Stimulated activated CD8-positive, alpha-beta memory T cell treated with anti-CD3 and anti-CD28 coated beads, Interleukin-15, amount 100 ng/mL, for 1 hour (primary cell): ENCODE data around the gene RINL.
"Not testable (repeated sequence)": the region's sequence is repeated elsewhere in the genome, so short reads cannot be mapped to it uniquely, and the experiment has no call there.

Experiments used
- DNase-seq: peaks from one replicate; pipeline ENCODE4 v3.0.0-alpha.2; 2020; ENCODE audit warnings: low read depth

RINL gene

DNA sequence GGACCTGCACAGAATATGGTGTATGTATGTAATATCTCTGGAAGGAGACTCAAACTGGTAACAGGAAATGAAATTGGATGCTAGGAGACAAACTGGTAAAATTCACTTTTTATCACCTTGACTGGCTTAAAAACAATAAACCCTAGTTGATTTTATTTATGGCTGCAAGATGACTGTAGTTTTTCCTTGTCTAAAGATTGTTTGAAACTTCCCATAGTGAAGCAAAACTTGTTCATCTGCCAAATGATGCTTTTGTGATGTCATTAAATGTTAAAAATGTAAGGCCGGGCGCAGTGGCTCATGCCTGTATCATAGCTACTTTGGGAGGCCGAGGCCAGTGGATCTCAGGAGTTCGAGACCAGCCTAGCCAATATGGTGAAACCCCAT, 44.0 kb downstream of the RINL start:
- DNase-seq: no peak

DNA sequence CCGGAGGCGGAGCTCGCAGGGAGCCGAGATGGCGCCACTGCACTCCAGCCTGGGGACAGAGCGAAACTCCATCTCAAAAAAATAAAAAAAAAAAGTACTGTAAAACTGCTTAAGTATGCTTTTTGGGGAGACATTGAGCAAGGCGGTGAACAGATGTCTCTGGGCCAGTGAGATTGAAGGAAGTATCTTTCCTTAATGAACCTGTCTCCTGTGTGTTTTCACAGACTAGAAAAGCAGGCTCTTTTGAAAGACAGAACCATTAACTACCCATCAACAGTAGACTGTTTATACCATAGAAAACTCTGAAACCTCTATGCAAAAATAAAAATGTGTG, 45.0 kb downstream of the RINL start:
- DNase-seq: no peak

DNA sequence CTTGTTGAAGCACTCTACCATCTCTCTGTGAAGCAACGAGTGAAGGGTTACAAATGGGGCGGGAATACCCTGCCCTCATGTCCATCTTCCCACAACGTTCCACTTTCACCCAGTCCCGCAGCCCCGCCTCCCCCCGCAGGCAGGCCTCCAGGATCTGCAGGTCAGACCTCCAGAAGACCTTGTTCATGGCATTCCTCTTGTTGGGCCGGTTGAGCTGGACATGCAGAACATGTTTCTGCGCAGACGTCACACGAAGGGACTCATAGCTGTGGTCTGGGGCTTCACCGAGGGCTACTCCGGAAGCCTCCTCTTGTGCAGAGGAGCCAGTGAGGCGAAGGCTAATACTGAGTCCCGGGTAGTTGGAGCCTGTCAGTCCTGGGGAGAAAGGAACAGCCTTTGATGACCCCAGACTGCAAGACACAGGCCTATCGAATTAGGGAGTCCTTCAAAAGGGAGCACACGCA, 46.9 kb downstream of the RINL start:
- no peak for DNase-seq

DNA sequence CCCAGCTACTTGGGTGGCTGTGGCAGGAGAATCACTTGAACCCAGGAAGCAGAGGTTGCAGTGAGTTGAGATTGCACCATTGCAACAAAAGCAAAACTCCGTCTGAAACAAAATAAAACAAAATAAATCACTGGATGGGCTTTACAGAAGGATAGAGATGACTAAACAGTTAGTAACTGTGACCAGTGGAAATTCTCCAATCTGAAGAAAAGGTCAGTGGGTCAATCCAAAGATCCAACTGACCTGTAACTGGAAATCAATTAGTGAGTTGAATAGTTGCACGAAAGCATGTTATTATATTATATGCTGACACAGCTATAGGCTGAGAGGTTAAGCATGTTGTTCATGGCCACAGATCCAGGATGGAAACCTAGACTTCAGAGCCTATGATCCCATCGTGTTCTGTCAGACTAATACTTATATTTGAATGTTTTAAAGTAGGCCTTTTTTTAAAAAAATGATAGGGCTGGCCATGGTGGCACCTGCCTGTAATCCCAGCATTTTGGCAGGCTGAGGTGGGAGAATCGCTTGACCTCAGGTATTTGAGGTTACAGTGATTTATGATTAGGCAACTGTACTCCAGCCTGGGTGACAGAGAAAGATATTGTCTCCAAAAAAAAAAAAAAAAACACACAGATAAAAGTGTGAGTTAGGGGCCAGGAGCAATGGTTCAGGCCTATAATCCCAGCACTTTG, 47.9 kb downstream of the RINL start:
- DNase-seq: no peak

DNA sequence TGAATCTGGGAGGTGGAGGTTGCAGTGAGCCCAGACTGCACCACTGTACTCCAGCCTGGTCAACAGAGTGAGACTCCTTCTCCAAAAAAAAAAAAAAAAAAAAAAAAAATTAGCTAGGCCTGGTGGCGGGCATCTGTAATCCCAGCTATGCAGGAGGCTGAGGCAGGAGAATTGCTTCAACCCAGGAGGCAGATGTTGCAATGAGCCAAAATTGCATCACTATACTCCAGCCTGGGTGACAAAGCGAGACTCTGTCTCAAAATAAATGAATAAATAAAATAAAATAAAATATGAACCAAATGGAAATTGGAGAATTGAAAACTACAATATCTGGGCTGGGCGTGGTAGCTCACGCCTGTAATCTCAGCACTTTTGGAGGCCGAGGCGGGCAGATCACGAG, 48.9 kb downstream of the RINL start:
- not testable (repeated sequence) for DNase-seq

DNA sequence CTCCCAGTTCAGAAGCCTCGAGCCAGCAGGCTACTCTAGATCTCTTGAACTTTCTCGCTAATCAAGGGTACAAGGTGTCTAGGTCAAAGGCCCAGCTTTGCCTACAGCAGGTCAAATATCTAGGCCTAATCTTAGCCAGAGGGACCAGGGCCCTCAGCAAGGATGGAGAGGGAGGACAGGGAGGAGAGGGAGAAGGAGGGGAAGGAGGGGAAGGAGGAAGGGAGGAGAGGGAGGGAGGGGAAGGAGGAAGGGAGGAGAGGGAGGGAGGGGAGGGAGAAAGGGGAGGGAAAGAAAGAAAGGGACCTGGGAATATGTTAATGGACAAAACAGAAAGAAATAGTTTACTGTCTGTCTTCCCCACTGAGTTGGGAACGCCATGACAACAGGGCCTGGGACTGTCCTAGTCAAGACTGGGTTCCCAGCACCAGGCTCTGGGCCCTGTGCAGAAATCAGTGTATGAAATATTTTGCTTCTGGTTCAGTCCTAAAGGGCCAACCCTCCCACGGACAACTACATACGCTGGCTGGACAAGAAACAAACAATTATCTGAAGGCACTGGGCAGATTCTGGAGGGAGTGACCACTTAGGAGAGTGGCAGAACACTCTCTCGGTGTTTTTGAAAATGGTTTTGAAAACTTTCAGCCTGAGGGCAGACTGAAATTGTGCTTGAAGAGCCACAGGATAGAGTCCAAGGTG, 51.1 kb downstream of the RINL start:
- no peak for DNase-seq

DNA sequence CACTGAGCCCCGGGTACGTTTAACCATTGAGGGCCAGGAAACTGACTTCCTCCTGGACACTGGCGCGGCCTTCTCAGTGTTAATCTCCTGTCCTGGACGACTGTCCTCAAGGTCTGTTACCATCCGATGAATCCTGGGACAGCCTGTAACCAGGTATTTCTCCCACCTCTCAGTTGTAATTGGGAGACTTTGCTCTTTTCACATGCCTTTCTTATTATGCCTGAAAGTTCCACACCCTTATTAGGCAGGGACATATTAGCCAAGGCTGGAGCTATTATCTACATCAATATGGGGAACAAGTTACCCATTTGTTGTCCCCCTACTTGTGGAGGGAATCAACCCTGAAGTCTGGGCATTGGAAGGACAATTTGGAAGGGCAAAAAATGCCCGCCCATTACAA, 52.1 kb downstream of the RINL start:
- DNase-seq: not testable (repeated sequence)

DNA sequence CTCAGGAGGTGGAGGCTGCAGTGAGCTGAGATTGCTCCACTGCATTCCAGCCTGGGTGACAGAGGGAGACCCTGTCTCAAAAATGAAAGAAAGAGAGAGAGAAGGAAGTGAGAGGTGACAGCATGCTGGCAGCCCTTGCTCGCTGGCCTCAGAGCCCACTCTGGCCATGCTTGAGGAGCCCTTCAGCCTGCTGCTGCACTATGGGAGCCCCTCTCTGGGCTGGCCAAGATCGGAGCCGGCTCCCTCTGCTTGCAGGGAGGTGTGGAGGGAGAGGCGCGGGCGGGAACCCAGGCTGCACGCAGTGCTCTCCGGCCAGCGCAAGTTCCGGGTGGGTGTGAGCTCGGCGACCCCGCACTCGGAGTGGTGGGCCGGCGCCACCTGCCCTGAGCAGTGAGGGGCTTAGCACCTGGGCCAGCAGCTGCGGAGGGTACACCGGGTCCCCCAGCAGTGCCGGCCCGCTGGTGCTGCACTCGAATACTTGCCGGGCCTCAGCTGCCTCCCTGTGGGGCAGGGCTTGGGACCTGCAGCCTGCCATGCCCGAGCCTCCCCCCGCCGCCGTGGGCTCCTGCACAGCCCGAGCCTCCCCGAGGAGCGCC, 56.7 kb downstream of the RINL start:
- not testable (repeated sequence) for DNase-seq

DNA sequence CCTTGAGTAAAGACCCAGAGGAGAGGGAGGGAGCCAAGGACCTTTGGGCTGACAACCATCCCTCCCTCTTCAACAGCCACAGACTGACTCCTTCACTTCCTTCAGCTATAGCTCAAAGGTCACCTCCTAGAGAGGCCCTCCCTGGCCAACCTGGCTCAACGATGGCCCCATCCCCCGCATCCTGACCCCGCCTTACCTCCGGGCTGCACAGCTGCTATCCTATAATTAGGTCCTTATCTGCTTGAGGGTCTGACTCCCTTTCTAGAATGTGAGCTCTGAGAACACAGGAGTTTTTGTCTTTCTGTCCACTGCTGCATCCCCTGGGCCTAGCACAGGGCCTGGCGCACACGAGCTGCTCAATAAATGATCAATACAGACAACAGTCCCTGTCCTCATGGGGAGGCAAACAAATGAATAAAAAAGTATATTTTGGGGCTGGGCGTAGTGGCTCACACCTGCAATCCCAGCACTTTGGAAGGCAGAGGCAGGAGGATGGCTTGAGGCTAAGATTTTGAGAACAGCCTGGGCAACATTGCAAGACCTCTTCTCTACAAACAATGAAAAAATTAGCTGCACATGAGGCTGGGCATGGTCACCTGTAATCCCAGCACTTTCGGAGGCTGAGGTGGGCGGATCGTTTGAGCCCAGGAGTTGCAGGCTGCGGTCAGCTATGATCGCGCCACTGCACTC, 58.7 kb downstream of the RINL start:
- DNase-seq: no peak
